Memory B cell (primary cell): ENCODE results near the gene FAM111A.
A peak's percentile ranks its signal among the peaks of the same experiment; 100 is the strongest.

Experiments
- ATAC-seq: fragments of 150-1000 bp; cut with Tn5 transposase; 2 replicates; pipeline ENCODE4 v1.10.0; 2021; ENCODE audit warnings: low read depth, mild to moderate bottlenecking, moderate library complexity
- DNase-seq, 2 donors: peaks; one replicate each; pipeline ENCODE4 v3.0.0; 2022; ENCODE audit warnings: low spot score in 2 of 2
- H3K27ac Mint-ChIP-seq: one replicate; pipeline ENCODE4 v1.8.0; 2022; ENCODE audit warnings: mild to moderate bottlenecking, moderate library complexity, mixed read lengths
- H3K27me3 Mint-ChIP-seq: one replicate; pipeline ENCODE4 v1.8.0; 2022; ENCODE audit warnings: mixed read lengths
- H3K36me3 Mint-ChIP-seq: one replicate; pipeline ENCODE4 v1.8.0; 2022; ENCODE audit warnings: mild to moderate bottlenecking, mixed read lengths
- H3K4me1 Mint-ChIP-seq: one replicate; pipeline ENCODE4 v1.8.0; 2022; ENCODE audit warnings: mixed read lengths
- H3K4me3 Mint-ChIP-seq: one replicate; pipeline ENCODE4 v1.8.0; 2022; ENCODE audit warnings: mild to moderate bottlenecking, moderate library complexity, mixed read lengths
- H3K9me3 Mint-ChIP-seq: one replicate; pipeline ENCODE4 v1.8.0; 2022; ENCODE audit warnings: mixed read lengths

The FAM111A gene

DNA sequence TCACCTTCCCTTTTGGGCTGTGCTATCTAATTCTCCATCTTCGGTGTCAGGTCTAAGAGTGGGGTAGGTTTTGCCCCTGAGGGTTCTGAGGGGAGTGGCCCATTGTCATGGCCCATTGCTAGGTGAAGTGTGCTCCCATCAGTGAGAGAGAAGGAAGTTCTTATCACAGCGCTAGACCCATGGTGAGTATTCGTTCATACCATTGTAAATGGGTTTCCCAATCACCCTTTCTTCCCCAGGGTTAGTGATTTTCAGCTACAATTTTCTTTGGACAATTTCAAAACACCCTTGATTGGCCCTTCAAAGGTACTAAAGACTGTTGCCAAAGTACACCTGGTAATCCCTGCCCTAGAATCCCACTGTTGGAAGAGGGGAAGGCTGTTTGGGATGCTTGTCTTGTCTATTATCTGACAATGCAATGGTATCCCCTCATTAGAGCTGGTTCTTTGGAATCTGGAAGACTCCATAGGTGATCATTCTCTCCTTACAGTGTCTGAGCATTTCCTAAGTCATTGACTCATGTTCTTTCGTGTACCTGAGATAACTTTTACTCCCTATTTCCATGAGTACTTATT lies 49.9 kb downstream of the FAM111A start:
- no peak overlapping the region for H3K4me3 Mint-ChIP-seq
- ATAC-seq (no peak), DNase-seq (no peak)
- H3K27me3 Mint-ChIP-seq, result no peaks in the 10 kb centered on the region
- peaks cover 44% of the 10 kb centered on the region for H3K36me3 Mint-ChIP-seq
- peaks cover 13% of the 10 kb centered on the region for H3K4me1 Mint-ChIP-seq
- H3K27ac Mint-ChIP-seq, result no peak overlapping the region
- peaks cover 5% of the 10 kb centered on the region for H3K9me3 Mint-ChIP-seq

DNA sequence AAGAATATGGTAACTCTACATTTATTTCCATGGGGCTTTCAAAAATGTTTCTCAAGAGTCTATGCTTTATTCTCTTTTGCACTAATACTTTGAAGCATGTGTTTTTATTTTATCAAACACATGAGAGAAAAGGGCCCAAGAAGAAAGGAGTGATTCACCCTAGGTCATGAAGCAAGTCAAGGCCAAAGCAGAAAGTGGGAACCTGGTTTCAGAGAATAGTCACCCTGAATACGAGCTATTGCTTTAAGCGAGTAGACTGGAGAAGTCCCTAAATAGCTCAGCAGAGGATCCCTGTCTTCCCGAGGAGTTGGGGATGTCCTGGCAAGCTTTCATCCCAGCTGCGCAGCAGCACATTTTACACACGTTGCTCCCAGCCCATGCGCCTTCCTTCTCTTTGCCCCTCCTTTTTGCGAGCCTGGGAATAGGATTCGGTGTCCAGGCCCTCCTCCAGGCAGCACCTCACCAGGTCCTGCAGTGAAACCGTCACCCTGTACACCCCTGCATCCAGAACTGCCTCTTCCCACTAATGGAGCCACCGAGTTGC lies 51.0 kb downstream of the FAM111A start:
- H3K4me1 Mint-ChIP-seq, result peaks cover 19% of the 10 kb centered on the region
- DNase-seq (no peak), ATAC-seq (no peak)
- H3K27ac Mint-ChIP-seq, result no peak overlapping the region
- peaks cover 45% of the 10 kb centered on the region for H3K36me3 Mint-ChIP-seq
- peaks cover 5% of the 10 kb centered on the region for H3K9me3 Mint-ChIP-seq
- no peak overlapping the region for H3K4me3 Mint-ChIP-seq
- H3K27me3 Mint-ChIP-seq, result no peaks in the 10 kb centered on the region

DNA sequence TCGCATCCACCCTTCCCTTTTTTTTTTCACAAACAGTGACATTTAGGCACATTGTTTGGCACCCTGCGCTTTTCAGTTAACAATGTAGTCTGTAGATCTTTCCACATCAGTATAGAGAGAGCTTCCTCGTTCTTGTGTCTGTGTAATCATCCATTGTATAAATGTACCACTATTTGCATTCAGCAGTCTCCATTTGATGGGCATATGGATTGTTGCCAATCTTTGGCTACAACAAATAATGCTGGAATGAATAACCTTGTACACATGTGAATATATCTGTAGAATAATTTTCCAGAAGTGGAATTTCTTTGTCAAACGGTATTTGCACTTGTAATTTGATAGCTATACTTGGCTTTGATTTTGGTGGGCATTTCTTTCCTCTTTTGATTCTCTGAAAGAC lies 52.9 kb downstream of the FAM111A start:
- H3K4me3 Mint-ChIP-seq, result no peak overlapping the region
- ATAC-seq (no peak), DNase-seq (no peak)
- no peaks in the 10 kb centered on the region for H3K27me3 Mint-ChIP-seq
- peak overlapping the region; percentile 14 for H3K27ac Mint-ChIP-seq
- H3K4me1 Mint-ChIP-seq, result peaks cover 29% of the 10 kb centered on the region
- H3K36me3 Mint-ChIP-seq, result peaks cover 40% of the 10 kb centered on the region
- H3K9me3 Mint-ChIP-seq, result peaks cover 5% of the 10 kb centered on the region

DNA sequence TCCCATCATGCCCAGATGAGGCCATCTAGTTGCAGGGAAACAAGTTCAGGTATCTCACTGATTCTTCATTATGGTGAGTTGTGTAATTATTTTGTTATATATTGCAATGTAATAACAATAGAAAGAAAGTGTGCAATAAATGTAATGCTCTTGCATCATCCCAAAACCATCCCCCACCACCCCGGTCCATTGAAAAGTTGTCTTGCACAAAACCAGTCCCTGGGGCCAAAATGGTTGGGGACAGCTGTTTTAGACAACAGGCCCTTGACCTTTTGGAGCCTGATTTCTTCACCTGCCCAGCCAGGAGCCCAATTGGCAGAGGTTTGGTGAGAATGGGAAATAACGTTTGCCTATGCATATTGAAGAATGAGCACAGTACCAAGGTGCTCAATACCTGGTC lies 54.1 kb downstream of the FAM111A start:
- DNase-seq (no peak), ATAC-seq (no peak)
- Mint-ChIP-seq H3K27ac (peak overlapping the region; percentile 45), H3K4me1 (peaks cover 34% of the 10 kb centered on the region), H3K36me3 (peaks cover 39% of the 10 kb centered on the region), H3K27me3 (no peaks in the 10 kb centered on the region), H3K4me3 (no peak overlapping the region), H3K9me3 (peaks cover 5% of the 10 kb centered on the region)

DNA sequence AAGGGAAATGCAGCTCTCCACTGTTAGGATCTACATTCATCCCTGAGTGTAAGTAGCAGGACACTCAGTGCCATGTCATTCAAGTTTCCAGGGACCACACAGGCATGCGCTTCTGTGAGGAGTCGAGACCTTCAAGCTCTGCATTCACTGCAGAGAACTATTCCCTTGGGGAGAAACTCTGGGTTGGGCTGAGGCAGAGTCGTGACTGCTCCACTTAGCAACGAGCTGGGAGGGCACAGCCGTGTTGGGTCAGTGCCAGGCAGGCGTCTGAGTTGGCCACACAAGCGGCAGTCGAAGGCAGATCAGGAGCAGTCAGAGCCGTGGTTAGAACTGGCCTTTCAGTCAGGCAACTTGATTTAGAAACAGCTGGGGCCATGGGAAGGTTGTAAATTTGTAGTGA lies 55.3 kb downstream of the FAM111A start:
- DNase-seq, result no peak
- Mint-ChIP-seq H3K27me3 (no peaks in the 10 kb centered on the region), H3K36me3 (peaks cover 39% of the 10 kb centered on the region), H3K4me1 (peaks cover 39% of the 10 kb centered on the region), H3K9me3 (peaks cover 5% of the 10 kb centered on the region), H3K4me3 (no peak overlapping the region), H3K27ac (peak overlapping the region; percentile 45)
- ATAC-seq, result no peak

DNA sequence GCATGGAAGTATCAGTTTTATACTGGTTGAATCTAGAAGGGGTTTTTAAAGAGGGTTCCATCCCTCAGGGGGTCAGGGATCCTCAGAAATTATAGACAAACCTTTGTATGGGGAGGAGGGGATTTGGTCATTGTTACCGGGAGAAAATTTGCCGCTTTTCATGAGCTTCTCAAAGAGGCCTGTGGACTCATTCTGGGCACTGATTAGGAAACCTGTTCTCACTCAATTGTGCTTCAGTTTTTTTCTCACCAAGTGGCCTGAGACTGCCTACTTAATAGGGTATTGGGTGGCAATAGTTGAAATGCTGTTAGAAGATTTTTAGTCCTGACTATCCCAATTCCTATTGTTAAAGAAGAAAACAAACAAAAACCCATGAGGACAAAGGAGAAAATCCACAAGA lies 56.1 kb downstream of the FAM111A start:
- Mint-ChIP-seq H3K36me3 (peaks cover 42% of the 10 kb centered on the region), H3K27ac (no peak overlapping the region), H3K4me1 (peaks cover 44% of the 10 kb centered on the region), H3K27me3 (no peaks in the 10 kb centered on the region), H3K9me3 (peaks cover 5% of the 10 kb centered on the region), H3K4me3 (no peak overlapping the region)
- ATAC-seq (no peak), DNase-seq (no peak)

DNA sequence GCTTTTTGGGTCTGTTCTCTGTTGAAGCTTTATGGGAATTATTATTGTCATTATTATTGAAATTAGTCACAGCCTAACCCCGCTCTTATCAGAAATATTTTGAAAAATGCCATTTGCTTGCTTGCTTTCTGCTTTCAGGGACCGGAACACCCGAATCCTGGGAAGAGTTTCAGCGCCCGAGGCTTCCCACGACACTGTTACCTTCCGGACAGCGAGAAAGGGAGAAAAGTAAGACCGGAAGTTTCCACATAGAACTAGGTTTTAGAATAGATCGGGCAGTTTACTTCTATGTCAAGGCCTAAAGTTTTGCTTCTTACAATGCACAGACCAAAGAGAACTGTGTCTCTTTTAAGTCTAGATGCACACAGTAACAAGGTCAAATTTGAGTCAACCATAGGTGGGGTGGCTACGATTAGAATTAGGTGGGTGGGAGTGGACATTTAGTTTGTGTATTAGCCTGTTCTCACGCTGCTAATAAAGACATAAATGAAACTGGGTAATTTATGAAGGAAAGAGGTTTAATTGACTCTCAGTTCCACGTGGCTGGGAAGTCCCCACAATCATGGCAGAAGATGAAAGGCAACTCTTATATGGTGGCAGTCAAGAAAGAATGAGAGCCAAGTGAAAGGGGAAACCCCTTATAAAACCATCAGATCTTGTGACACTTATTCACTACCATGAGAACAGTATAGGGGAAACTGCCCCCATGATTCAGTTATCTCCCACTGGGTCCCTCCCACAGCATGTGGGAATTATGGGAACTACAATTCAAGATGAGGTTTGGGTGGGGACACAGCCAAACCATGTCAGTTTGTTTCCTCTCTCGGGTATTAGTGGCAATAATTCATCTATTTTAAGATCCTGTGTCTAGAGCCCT lies 57.1 kb downstream of the FAM111A start:
- Mint-ChIP-seq H3K27me3 (no peaks in the 10 kb centered on the region), H3K36me3 (peaks cover 39% of the 10 kb centered on the region), H3K4me1 (peaks cover 50% of the 10 kb centered on the region), H3K9me3 (peaks cover 5% of the 10 kb centered on the region), H3K4me3 (no peak overlapping the region), H3K27ac (peak overlapping the region; percentile 92)
- peak in 1 of 2 donors; percentile 46 for DNase-seq
- peak; percentile 84 for ATAC-seq

DNA sequence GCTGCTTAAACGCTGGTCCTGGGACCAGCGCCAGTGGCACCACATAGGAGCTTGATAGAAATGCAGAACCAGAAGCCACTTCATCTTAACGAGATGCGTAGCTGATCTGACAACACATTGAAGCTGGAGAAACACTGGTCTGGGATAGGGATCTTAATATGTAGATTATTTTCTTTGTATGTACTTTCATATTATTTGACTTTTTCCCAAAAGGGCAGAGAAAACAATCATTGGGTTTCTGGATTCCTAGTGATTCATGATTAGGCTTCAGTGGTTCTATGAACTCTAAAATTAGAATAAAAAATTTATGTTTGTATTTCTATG lies 57.7 kb downstream of the FAM111A start:
- DNase-seq (no peak), ATAC-seq (peak; percentile 69)
- no peak overlapping the region for H3K4me3 Mint-ChIP-seq
- H3K36me3 Mint-ChIP-seq, result peaks cover 39% of the 10 kb centered on the region
- H3K4me1 Mint-ChIP-seq, result peaks cover 53% of the 10 kb centered on the region
- H3K9me3 Mint-ChIP-seq, result peaks cover 5% of the 10 kb centered on the region
- H3K27me3 Mint-ChIP-seq, result no peaks in the 10 kb centered on the region
- H3K27ac Mint-ChIP-seq, result peak overlapping the region; percentile 92

DNA sequence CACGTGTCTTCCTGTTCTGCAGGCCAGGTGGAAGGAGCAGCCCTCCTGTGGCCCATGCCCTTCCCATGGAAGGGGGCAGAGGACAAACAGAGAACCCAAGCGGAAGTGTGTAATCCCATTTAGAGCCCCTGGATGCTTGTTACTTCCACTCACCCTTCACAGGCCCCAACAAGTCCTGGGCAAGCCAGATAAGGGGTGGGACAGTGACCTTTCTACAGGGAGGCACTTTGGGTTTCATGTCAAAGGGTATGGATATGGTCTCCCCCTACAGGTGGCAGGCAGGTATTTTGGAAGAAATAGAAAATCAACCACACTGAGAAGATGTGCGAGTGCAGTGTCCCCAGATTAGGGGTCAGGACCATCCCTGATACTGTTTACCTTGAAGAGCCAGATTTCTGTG lies 58.7 kb downstream of the FAM111A start:
- Mint-ChIP-seq H3K4me1 (peaks cover 57% of the 10 kb centered on the region), H3K27me3 (no peaks in the 10 kb centered on the region), H3K9me3 (peaks cover 5% of the 10 kb centered on the region), H3K27ac (peak overlapping the region; percentile 92), H3K36me3 (peaks cover 40% of the 10 kb centered on the region), H3K4me3 (no peak overlapping the region)
- no peak for DNase-seq
- no peak for ATAC-seq
